IMR-90 (cell line): ENCODE results near the gene CLN3. TPM values are rescaled to one million over a fixed set of nuclear protein-coding genes. Genes with fewer than 3 reads are reported as not detected.

Source experiments
- polyA plus RNA-seq, 3 experiments: library from polyadenylated mRNA; depleted of rRNA; stranded (reverse); fragments of >200 nt; gene quantifications; 2 replicates each; pipeline ENCODE4 v1.2.3, GENCODE V29; 2012; ENCODE audit warnings: low replicate concordance in 1 of 3
- total RNA-seq: library from RNA; depleted of rRNA; stranded (reverse); fragments of >200 nt; gene quantifications from 2 replicates; pipeline ENCODE4 v1.2.3, GENCODE V29; 2012
- TF ChIP-seq, protein P1 (sequence below): conservative IDR thresholded peaks from 2 replicates; pipeline ENCODE4 v1.5.1; 2012; ENCODE audit warnings: mild to moderate bottlenecking, low read depth, low read length, improper control_type of control experiment

The CLN3 gene
- total and polyA plus RNA-seq, 2 of the 4 experiments (the other 2 are of a cell fraction), result 3.9 to 15.9 TPM

DNA sequence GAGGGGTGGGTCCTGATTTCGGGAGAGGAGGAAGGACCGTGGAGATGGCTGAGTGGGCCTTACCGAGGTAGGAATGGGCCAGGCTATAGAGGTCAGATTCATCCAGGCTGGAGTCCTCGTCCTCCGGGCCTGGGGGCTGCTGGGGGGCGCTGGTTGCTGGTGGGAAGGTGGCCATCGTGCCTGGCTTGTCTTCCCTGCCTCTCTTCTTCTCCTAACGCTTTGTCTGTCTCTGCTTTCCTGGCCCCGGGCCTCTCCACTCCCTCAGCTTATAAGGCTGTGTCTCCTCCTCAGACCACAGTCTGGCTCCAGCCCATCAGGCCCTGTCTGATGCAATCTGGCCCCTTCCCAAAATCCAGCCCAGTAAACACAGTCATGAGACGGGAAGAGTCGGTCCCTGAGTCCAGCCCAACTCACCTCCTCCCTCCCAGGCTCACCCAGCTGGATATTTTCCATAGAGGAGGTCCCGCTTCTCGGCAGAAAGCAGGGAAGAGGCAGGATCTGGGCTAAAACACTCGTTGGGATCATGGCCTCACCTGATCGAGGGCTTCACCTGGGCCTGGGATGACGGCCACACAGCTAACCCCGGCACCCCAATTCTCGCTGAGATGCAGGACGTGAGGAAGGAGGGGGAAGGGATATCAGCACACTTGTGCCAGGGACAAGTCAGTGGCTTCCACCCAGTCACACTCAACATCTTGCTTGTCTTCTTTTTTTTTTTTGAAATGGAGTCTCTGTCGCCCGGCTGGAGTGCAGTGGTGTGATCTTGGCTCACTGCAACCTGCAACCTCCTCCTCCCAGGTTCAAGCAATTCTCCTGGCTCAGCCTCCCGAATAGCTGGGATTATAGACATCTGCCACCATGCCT lies 47.1 kb upstream of the CLN3 start, which contains the start of gene NUPR1 (continued):
- TF ChIP-seq, protein P1, sequence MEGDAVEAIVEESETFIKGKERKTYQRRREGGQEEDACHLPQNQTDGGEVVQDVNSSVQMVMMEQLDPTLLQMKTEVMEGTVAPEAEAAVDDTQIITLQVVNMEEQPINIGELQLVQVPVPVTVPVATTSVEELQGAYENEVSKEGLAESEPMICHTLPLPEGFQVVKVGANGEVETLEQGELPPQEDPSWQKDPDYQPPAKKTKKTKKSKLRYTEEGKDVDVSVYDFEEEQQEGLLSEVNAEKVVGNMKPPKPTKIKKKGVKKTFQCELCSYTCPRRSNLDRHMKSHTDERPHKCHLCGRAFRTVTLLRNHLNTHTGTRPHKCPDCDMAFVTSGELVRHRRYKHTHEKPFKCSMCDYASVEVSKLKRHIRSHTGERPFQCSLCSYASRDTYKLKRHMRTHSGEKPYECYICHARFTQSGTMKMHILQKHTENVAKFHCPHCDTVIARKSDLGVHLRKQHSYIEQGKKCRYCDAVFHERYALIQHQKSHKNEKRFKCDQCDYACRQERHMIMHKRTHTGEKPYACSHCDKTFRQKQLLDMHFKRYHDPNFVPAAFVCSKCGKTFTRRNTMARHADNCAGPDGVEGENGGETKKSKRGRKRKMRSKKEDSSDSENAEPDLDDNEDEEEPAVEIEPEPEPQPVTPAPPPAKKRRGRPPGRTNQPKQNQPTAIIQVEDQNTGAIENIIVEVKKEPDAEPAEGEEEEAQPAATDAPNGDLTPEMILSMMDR, result no peak
